Measurements from ENCODE around the gene VEPH1. TPM values are rescaled to one million over a fixed set of nuclear protein-coding genes. Genes with fewer than 3 reads are reported as not detected.

The VEPH1 gene
- total and polyA plus RNA-seq, 9 of the 15 experiments (the other 6 are each of a cell fraction or from before 2014, with no cell fraction given), result 4.5 to 15.6 (median 5.8) TPM

- ChIA-PET POLR2A (no interaction called here), CTCF (ENCODE audit: low intra/inter-chr PET ratio) (no interaction called here)
- H3K36me3 ChIP-seq (ENCODE audit: control insufficient read depth, insufficient read depth, low read length), result no peaks in the 10 kb centered on the region
- DNase-seq (ENCODE audit: extremely low read depth in 1 of 4, low spot score in 3 of 4), result no peak
- no peaks in the 10 kb centered on the region for H3K79me2 ChIP-seq (ENCODE audit: control insufficient read depth, insufficient read depth, low read length)
- H4K20me1 ChIP-seq (replicated peaks; ENCODE audit: control insufficient read depth, insufficient read depth, low read length), result no peaks in the 10 kb centered on the region
- H3K4me1 ChIP-seq (replicated peaks in 1 of 2; ENCODE audit: control insufficient read depth in 2 of 2, insufficient read depth in 2 of 2, low read length in 2 of 2), result no peaks in the 10 kb centered on the region; a peak in 1 of 5 replicates
- in situ Hi-C loops (cut with MboI) (no loop called here), intact Hi-C loops (cut with micrococcal nuclease) (no loop called here)
- TF ChIP-seq E2F4 (CRISPR knock-in tag; IDR thresholded peaks at IDR 0.05; ENCODE audit: low read depth) (no peak), ARNT (IDR thresholded peaks at IDR 0.05) (no peak), NFE2 (IDR thresholded peaks at IDR 0.05; ENCODE audit: low read depth) (no peak), ZNF316 (IDR thresholded peaks at IDR 0.05) (no peak), RFX7 (CRISPR knock-in tag; IDR thresholded peaks at IDR 0.05) (no peak), STAT5B (CRISPR knock-in tag; IDR thresholded peaks at IDR 0.05) (no peak), ZSCAN29 (IDR thresholded peaks at IDR 0.05) (no peak), ZNF143 (CRISPR knock-in tag; IDR thresholded peaks at IDR 0.05) (no peak), HDAC1 (IDR thresholded peaks at IDR 0.05) (no peak), ZBTB40 (IDR thresholded peaks at IDR 0.05) (no peak), ZBTB40 (CRISPR knock-in tag; IDR thresholded peaks at IDR 0.05) (no peak), GABPB1 (CRISPR knock-in tag; IDR thresholded peaks at IDR 0.05) (no peak), BRCA1 (IDR thresholded peaks at IDR 0.05) (no peak), BRCA1 (CRISPR knock-in tag; IDR thresholded peaks at IDR 0.05) (no peak), LEF1 (IDR thresholded peaks at IDR 0.05) (no peak), CCNT2 (IDR thresholded peaks at IDR 0.05; ENCODE audit: borderline replicate concordance, extremely low read depth, insufficient read length, low read depth, low read length) (no peak)
- WGBS (ENCODE audit: insufficient coverage, low coverage, missing lambda C conversion rate), result 43% methylated on average over 2 of the region's 2 CpGs
- H3K27ac ChIP-seq (ENCODE audit: extremely low read depth, low read depth, low read length), result no peak overlapping the region
- BruUV-seq (replicated peaks), result no TSS peak
- FAIRE-seq, result no peak
- H3K9me3 ChIP-seq (replicated peaks; ENCODE audit: control insufficient read depth, insufficient read depth, low read depth, low read length), result no peaks in the 10 kb centered on the region
- H3K9ac ChIP-seq (ENCODE audit: insufficient read depth in 1 of 2, low read depth in 2 of 2, low read length in 2 of 2), result no peak overlapping the region
- ATAC-seq, result no peak
- no peak overlapping the region for H2AFZ ChIP-seq (ENCODE audit: low read depth, low read length)
- H3K4me3 ChIP-seq, result no peak overlapping the region
- no peak overlapping the region for H3K4me2 ChIP-seq (ENCODE audit: insufficient read depth, low read length)
- no peaks in the 10 kb centered on the region for H3K9me1 ChIP-seq (ENCODE audit: control insufficient read depth, insufficient read depth, low read length)
- H3K27me3 ChIP-seq (ENCODE audit: control insufficient read depth in 2 of 2, insufficient read depth in 2 of 2, low read length in 2 of 2), result no peaks in the 10 kb centered on the region
Observed at GRCh38 chr3:157549498-157549897, 46.3 kb upstream of the VEPH1 start.
